Spleen (tissue), 7 donors: ENCODE data around the gene FN3KRP.

Experiments
- POLR2A ChIP-seq, 3 donors: fragments of 450-650 bp; IDR thresholded peaks; one replicate each; pipeline ENCODE4 v1.5.1; 2017; ENCODE audit warnings: antibody characterized with exemption in 3 of 3, mild to moderate bottlenecking in 1 of 3
- POLR2AphosphoS5 ChIP-seq, 3 donors: sonication (generic); formaldehyde crosslinking; IDR thresholded peaks; one replicate each; pipeline ENCODE4 v1.5.1; 2017; ENCODE audit warnings: antibody characterized with exemption in 3 of 3
- TF ChIP-seq, protein P1 (sequence below), 11 experiments: fragments of 200-600 bp in 7 of 11; fragments of 450-650 bp in 4 of 11; sonication (generic) in 4 of 11; IDR thresholded peaks in 8 of 11; conservative IDR thresholded peaks in 3 of 11; 1 replicate in 7 of 11; 2 replicates in 4 of 11; pipeline versions ENCODE4 v1.4.0 to v1.8.0; 2016 to 2021; ENCODE audit warnings: antibody characterized with exemption in 11 of 11, inconsistent platforms in 4 of 11, mild to moderate bottlenecking in 1 of 11
- donor health status: DM: no; HTN: no; CAD: no; lungs with moderate emphysema.
- donor health status: DM: no; HTN: no; CAD: no.
- donor health status: DM: no; HTN: no; CAD: no.

DNA sequence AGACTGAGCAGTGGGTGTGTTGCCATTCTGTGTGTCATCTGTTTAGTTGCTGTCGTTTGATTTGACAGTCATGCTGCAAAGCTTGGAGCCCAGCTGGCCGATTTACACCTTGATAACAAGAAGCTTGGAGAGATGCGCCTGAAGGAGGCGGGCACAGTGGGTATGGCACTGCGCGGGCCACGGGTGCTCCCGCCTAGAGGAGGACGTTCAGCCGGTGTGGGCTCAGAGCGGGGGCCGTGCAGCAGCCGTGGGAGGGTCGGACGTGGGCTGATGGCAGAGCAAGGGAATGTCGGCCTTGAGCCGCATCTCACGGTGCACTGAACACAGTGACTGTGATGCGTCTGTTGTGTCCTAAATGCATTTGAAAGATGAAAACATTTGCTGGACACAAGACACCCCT lies 3.7 kb downstream of the FN3KRP start:
- peak in 1 of 3 donors; percentile 10 for TF ChIP-seq POLR2AphosphoS5 (IDR thresholded peaks at IDR 0.05)
- TF ChIP-seq, protein P1, sequence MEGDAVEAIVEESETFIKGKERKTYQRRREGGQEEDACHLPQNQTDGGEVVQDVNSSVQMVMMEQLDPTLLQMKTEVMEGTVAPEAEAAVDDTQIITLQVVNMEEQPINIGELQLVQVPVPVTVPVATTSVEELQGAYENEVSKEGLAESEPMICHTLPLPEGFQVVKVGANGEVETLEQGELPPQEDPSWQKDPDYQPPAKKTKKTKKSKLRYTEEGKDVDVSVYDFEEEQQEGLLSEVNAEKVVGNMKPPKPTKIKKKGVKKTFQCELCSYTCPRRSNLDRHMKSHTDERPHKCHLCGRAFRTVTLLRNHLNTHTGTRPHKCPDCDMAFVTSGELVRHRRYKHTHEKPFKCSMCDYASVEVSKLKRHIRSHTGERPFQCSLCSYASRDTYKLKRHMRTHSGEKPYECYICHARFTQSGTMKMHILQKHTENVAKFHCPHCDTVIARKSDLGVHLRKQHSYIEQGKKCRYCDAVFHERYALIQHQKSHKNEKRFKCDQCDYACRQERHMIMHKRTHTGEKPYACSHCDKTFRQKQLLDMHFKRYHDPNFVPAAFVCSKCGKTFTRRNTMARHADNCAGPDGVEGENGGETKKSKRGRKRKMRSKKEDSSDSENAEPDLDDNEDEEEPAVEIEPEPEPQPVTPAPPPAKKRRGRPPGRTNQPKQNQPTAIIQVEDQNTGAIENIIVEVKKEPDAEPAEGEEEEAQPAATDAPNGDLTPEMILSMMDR (IDR thresholded peaks at IDR 0.05 in 8 of 11, conservative IDR thresholded peaks at IDR 0.05 in 3 of 11): no peak
- TF ChIP-seq POLR2A (IDR thresholded peaks at IDR 0.05): no peak
